Measurements from ENCODE around the gene NCOA6.

DNA sequence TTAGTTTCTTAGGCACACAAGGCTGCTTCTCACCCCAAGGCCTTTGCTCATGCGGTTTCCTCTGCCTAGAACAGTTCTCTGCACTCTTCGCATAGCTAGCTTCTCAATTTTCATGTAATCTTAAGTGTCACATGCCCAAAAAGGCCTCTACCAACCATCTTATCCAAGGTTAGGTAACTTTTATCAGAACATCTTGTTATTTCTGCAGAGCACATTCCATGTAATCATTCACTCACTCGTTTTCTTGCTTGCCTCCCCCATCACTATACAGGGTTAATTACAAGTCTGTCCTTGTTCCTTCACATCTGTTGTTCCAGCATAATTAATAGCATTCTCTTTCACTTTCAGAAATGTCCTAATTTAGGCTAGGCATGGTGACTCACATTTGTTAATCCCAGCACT is 53.8 kb downstream of the NCOA6 start:
- TF ChIP-seq, protein P1, sequence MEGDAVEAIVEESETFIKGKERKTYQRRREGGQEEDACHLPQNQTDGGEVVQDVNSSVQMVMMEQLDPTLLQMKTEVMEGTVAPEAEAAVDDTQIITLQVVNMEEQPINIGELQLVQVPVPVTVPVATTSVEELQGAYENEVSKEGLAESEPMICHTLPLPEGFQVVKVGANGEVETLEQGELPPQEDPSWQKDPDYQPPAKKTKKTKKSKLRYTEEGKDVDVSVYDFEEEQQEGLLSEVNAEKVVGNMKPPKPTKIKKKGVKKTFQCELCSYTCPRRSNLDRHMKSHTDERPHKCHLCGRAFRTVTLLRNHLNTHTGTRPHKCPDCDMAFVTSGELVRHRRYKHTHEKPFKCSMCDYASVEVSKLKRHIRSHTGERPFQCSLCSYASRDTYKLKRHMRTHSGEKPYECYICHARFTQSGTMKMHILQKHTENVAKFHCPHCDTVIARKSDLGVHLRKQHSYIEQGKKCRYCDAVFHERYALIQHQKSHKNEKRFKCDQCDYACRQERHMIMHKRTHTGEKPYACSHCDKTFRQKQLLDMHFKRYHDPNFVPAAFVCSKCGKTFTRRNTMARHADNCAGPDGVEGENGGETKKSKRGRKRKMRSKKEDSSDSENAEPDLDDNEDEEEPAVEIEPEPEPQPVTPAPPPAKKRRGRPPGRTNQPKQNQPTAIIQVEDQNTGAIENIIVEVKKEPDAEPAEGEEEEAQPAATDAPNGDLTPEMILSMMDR (IDR thresholded peaks at IDR 0.05): no peak
- TF ChIP-seq POLR2A (IDR thresholded peaks at IDR 0.05): peak in 1 of 2 donors; percentile 22

All from thyroid gland (tissue), 4 donors.